Stimulated activated CD4-positive, alpha-beta T cell treated with anti-CD3 and anti-CD28 coated beads, Interleukin-15, amount 100 ng/mL, for 48 hours (primary cell): ENCODE results near the gene CDK5RAP2.

ENCODE experiments used
- DNase-seq, 2 donors: peaks; one replicate each; pipeline ENCODE4 v3.0.0-alpha.2; 2020; ENCODE audit warnings: low read depth in 2 of 2

The CDK5RAP2 gene

GRCh38 chr9:120351106-120351505 lies 228.9 kb downstream of the CDK5RAP2 start:
- DNase-seq = no peak

GRCh38 chr9:120350596-120350995 lies 229.4 kb downstream of the CDK5RAP2 start:
- DNase-seq = no peak

- no peak for DNase-seq
Observed at GRCh38 chr9:120348951-120349429, 231.0 kb downstream of the CDK5RAP2 start.

GRCh38 chr9:120345379-120345778 lies 234.6 kb downstream of the CDK5RAP2 start:
- DNase-seq = no peak

GRCh38 chr9:120344230-120344629 lies 235.7 kb downstream of the CDK5RAP2 start:
- DNase-seq = no peak

GRCh38 chr9:120343416-120343815 lies 236.6 kb downstream of the CDK5RAP2 start:
- no peak for DNase-seq
